Limb (tissue), 2 donors: Measurements from ENCODE around the gene UNC5C.

ENCODE experiments used
- DNase-seq, 2 donors: peaks; one replicate each; pipeline ENCODE4 v3.0.0-alpha.2; 2016; ENCODE audit errors: extremely low spot score in 2 of 2

UNC5C gene

DNA sequence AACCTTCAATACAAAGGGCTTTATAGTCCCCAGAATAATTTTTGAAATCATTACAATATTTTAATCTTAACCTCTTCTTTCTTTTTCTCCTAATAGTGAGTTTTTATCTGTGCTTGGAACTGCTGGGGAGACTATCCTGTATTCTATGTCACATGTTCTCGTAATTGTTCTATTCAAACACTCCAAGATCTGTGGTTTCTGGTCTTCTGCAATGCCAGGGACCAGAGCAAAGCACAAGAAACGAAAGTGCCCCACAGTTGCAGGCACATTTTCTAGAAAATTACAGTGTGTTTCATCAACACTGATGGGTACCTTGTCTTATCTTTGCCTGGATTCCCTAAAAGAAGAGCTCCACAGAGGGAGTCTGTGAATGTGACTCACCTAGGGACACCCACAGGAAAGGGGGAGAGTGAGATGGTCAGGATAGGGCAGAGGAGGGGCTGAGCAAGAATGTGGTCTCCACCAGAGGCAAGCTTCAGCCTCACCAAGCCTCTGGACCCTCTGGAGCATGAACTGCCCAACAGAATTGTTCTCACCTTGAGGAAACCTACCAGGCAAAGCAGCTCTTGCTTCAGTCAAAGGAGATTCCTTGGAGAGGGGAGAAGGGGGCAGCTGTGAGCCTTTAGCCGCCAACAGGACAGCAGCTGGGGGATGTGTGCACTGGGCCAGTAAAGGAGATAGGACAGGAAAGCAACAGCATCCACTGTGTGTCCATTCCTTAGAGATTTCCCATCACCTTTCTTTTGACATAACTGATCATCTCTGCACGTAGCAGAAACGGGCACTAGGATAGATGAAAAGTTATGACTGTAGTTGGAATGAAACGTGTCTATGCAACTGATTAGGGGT is 25.9 kb downstream of the UNC5C start:
- no peak for DNase-seq

DNA sequence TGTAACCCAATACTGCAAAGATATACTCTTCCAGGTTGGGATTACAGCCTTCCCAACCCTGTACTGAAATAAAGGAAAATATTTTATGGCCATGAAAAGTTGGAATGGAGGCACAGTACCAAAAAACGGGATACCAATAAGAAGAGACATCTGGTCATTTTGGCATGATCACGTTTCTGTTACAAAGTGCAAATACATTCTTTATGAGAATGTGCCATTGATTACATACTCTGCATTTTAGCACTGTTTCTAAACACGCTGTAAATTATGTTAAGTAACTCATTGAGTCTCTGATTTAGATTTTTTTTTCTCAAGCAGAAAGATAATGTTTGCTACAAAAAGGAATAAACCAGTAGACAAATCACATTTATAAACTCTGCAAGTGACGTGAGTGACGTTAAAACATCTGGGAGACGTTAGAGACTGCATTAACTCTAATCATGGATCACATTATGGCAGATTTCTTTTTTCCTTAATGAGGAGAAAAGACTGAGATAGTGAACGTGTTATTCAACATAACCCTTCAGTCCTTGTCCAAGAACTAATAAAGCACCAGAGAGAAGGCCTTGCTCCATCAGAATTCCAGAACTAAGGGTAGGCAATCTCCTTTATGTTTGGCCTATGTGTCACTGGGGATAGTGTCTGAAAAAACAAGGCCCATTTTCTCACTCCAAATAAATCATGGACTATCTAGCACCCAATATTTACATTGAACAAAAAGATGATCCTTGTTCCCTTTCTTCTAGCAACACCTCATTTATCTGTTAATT is 31.0 kb downstream of the UNC5C start:
- DNase-seq, result no peak

DNA sequence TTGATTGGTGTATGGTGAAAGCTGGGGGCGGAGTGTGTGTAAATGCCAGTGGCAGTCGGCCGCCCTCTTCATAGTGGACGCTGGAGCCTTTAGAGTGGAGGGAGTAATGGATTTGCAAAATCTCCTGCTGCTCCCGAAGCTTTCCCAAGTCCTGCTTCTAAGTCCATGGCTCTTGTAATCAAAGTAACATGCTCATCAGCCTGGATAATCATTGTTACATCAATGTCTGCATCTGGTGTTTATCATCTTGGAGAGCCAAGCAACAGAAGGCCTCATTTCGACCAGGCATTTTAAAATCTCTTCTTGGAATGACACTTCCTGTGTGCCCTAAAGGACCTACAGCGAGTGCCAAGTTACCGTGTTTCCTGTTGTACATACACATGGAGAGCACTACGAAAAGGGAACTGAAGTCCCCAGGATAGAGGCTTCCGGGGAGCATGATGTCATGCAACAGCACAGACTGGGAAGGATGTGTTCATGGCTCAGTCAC is 32.2 kb downstream of the UNC5C start:
- DNase-seq, result no peak

DNA sequence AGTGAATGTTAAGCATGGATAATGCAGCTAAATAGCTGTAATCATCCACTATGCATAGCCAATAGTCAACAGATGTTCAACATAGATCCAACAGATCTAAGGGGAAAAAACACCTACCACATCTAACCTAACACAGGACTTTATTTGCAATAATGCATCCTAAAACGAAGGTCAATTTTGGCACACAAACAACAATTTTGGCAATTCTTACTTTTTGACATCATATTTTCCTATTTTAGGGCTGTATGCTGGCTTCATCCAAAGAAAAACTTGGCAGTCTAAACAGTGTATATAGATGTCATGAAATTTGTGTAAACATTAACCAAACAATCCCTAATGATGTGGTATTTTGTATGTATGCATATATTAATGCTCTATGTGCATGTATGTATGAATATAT is 33.2 kb downstream of the UNC5C start:
- DNase-seq, result no peak

DNA sequence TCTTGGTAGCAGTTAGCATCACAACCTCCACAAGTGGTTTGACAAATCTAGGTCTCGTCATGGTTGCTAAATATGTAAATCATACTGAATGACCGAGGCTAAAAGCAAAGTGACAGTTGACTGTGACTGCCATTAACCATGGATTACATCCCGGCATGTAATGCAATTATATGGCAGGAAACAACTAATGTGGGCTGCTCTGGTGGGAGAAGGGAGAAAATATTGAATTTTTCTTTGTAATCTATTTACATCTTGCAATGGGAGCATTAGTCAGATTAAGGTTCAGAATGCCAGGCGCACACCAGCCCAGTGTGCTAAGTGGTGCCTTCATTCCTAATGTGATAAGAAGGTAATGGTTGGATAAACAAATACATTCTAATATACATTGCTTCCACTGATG is 35.8 kb downstream of the UNC5C start:
- DNase-seq, result no peak

DNA sequence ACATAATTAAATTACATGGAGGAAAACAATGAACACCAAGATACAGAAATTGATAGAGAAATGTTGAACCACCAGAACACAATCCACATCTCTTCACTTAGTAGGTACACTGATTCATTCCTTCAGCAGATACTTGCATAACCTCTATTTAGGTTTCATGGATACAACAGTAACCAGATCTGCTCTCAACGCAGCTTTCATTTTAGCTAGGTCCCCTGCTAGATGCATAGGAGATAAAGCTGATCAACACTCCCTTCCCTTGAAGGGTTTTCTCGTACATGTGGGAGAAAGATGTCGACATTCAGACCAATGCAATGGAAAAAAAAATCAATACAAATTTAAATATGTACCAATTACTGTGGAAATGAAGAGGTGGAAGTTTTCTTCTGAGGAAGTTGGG is 37.3 kb downstream of the UNC5C start:
- no peak for DNase-seq

DNA sequence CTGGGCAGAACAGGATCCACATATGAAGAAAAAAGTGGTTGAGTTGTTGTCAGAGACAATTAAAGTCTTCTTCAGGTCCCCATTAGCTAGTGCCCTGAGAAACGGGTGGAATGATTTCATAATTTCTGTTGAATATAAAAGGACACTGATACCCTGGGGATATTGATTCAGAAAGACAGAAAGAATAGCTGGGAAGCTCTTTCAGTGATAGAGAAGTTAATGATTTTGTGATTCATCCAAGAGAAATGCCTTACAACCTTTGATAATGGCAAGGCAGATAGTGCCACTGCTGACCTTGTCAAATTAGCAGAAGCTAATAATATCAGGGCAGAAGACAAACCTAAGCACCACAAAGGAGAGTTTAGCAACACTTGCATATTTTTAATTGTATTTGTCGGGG is 37.9 kb downstream of the UNC5C start:
- no peak for DNase-seq

DNA sequence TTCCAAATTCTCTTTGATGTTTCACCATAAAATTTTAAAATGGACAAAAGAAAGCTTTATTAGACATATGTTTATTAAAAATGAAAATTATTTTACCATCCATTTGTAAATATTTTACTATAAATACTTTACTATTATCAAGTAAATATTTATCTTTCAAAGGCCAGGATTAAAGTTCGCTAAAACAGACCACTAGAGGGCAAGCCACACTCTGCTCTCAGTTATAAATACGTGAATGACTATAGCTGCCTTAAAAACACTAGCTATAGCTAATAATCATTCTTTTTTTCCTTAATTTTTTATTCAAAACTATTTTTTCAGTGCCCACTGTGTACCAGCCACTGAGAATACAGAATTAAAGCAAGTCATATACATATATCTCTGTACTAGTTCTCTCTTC is 38.6 kb downstream of the UNC5C start:
- DNase-seq, result peak in 1 of 2 donors; percentile 68

DNA sequence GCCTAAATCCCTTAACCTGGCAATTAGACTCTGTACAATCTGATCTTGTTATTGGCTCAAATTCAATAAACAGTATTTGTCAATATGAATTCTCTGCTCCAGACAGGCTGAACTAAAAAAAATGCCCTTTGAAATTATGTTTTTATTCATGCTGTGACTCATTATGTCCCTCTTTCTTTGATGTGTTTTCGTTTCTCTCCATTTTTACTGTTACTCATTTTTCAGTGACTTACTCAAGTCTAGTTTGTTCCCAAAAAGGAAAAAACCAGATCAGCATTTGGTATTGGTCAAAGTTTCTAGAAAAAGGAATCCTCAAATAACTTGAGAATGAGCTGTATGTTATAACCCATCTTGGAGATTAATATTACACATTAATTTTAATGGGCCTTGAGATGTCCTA is 40.4 kb downstream of the UNC5C start:
- DNase-seq, result no peak

DNA sequence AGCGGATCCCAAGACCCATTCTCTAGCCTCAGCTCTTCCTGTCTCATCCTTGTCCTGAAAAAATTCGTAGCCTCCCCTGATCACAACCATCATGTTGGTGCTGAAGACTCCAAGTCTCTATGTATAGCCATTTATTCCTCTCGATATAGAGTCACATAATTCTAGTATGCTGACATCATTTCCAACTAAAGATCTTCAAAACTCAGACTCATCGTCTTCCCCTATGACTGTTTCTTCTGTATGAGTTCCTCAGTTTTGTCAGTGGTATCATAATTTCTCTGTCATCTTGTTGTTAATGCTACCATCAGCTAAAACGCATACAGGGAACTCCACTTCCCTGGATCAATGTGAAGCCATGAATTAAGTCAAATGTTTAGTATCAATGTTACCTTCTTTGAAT is 41.2 kb downstream of the UNC5C start:
- no peak for DNase-seq

DNA sequence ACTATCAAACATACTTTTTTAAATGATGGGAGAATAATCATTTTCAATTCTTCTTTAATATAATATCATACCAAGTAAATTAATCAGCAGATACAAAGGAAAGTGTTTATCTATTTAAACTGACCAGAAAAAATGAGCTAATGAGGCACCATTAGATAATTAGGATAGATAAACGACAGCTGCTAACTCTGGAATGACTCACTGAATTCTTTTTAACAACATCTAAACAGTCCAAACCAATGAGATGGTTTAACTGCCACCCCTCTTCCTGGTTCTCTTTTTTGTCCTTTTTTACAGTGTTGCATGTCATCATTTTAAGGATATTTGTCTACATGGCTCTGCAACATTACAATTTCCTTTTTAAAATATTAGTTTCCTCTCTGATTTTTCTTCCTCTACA is 41.6 kb downstream of the UNC5C start:
- DNase-seq, result no peak

DNA sequence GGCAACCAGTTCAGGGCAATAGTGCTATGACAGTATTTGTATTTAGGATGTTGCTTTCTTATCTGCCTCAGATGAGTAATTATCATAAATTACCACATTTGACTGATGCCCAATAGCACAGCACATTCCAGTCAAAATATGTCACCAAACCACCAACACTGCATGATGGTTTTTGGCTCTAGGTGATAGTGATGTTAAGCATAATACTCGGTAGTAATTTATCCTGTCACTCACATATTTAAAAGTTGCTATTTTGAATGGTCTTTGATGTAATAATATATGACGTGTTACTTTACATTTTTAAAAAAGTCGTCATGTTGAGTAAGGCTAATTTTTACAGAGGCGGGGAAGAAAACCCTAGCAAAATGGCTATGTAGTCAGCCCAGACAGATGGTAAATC is 42.5 kb downstream of the UNC5C start:
- DNase-seq, result no peak

DNA sequence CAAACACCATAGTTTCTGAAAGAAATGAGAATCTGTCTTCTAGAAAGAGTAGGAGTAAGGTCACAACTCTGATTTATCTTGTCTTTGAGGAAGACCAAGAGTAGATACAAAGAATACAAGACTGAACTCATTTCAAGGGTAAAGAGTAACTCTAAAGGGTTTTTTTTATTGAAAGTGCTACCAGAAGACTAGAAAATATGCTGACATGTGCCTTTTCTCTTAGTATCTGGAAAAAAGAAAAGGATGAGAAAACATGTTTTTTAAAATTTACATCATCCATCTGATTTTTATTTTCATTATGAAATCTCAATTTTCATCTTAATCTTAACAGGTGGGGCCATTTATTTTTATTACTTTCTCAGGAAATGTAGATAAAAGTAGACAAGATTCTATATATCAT is 43.0 kb downstream of the UNC5C start:
- DNase-seq, result no peak

DNA sequence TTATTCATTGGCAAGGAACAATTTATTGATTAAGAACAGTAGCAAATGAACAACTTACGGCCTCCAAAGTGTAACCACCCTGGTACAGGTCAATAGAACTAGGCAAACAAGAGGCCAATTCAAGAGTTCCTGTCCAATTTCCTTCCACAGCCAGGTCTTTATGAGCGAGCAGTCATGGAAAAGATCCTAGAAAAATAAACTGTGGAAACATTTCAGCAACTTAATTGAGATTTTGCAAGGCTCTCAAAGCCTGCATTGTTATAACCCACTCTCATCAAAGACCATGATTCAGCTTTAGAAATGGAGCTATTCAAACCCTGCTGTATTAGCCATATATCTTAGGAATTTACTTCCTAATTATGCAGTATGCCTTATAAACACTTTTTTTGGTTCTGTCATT is 43.6 kb downstream of the UNC5C start:
- DNase-seq, result peak in 1 of 2 donors; percentile 22

DNA sequence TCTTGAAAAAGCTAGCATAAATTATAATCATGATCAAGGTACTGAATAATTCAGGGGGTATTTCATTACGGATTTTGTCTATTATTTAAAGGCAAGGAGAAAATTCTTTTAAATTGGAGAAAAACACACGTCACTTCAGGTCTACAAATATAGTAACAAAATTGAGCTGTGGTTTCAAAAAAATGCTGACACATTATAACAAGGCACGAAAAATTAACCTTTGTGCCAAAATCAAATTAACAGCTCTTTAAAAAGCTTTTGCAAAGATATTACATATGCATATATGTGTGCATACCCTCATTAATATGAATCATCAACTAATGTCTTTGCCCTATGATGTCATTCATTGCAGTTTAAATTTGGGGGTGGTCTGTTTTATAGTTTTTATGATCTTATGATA is 44.3 kb downstream of the UNC5C start:
- no peak for DNase-seq

DNA sequence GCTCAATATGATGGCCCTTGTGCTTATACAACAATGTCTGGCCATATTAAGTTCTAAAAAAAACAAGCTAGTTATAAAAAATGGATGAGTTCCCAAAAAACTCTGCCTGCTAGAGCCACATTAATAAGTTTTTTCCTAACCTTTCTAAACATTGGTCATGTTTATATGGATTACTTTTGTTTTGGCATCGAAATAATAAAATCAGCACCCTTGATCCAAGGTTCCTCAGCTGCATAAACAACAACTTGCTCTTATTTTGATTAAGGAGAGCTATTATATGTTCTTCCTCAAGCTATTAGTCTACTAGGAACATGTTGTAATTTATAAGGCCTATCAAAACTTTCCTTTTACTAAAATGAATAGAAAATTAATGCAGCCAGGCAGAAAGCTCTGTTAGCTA is 48.4 kb downstream of the UNC5C start:
- DNase-seq, result no peak

DNA sequence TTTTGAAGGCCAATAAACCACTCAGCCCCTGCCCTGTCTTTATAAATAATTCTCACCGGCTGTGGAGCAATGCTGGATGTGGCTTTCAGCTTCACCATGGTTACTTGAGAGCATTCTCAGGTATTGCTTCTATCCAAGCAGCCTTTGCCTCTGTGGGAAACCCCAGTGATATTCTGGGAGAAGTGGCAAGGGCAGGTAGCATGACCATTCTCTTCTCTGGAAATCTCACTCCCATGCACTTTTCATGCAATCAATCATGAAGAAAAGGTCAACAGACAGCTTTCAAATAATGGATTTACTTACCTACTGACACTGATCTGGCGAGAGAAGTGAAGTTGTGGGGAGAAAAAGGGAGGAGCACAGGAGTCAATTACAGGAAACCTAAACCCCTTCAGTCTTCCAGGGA is 49.5 kb downstream of the UNC5C start:
- DNase-seq, result no peak

DNA sequence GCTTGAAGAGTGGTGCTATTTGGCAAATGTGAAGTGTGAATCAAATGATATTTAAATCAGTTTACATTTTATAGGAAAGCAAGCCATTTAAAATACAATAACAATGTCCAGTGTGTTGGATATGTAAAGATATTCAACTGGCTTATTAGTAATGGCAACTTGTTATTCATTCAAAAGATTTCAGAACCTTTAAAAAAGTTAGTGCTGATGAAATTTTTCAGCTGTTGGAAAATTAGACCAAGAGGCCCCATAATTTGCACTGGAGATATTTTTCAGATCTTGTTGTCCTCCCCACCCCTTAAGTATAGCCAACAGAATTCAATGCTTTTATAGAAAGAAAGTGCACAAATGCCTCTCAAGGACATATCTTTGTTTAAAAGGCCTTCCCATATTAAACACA is 54.6 kb downstream of the UNC5C start:
- DNase-seq, result no peak

DNA sequence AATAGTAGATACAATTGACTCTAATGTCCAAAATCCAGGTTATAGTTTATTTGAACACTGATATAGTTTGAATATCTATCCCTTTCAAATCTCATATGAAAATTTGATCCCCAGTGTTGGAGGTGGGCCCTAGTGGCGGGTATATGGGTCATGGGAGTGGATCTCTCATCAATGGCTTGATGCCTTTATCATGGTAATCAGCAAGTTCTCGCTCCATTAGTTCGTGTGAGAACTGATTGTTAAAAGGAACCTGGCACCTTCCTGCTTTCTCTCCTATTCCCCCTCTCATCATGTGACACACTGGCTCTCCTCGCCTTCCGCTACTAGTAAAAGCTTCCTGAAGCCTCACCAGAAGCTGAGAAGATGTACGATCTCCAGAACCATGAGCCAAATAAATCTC is 70.1 kb downstream of the UNC5C start:
- no peak for DNase-seq

DNA sequence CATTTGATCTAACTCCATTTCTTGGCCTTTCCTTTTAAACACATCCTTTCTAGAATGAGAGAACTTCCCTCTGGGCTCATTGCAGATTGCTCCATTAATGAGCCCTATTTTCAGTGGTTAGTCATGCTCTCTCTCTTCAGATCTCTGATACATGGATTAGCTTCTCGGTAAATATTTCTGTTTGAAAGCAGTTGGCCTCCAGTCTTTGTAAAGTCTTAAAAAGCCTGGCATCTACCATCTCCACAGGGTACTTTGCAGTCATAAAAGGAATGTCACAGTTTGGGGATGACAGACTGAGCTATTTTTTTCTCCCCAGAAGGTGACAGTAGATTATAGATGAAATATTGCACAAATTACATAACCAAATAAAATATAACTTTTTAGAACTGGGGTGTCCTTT is 72.7 kb downstream of the UNC5C start:
- DNase-seq, result no peak

DNA sequence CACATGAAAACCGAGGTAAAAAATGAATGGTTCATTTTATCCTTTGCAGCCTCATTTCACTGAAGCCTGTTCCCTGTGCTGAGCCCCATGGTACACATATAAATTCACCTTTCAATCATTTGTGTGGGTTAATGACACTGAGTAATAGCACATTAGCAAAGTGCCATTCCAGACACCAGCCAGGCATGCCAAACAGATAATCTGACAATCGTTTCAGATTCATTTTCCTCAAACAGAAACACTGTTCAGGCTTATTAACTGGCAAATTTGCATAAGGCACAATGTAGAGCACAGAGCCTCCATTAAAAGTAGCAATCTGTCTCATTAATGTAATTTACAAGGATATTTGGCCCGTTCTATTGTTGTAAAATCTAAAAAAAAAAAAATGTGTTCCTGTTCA is 76.2 kb downstream of the UNC5C start:
- no peak for DNase-seq

DNA sequence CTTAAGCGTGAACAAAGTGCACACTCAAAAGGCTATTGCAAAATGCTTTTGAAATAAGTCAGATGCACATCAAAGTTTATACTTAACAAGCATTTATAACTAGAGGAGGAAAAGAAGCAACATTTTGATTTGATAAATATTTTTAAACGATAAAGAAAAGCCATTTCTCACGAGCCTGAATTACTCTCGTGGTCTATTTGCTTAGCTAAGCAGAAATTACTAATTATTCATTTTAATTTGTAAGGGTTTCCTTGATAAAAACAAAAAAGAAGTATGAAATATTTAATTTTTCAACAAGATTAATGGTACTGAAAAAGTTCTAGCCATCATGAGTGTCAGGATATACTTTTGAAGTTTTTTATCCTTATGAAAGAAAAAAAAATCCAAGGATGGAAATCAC is 78.2 kb downstream of the UNC5C start:
- no peak for DNase-seq

DNA sequence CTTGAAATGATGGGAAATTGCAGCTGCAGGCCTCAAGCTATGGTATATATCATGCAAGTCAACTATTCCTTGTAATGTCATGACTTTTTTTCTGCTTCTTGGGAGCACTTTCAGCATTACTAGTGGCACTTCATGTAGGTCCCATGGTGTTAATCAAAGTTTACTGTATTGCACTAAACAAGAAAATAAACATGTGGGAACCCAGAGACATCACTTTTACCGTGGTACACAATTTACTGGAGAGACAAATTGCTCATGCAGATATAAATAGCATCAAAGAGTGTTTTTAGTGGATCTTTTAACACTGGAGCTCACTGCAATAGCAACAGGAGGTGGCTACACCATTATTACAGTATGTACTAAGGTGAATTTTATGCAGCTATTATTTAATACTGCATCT is 79.2 kb downstream of the UNC5C start:
- DNase-seq, result no peak
